ENCODE results near the gene PRRG2. TPM values are rescaled to one million over a fixed set of nuclear protein-coding genes. Genes with fewer than 3 reads are reported as not detected.

PRRG2 gene
- total and polyA plus RNA-seq, 7 donors: 0.24 to 16.0 (median 0.89) TPM

GRCh38 chr19:49567861-49568441 is 13.2 kb upstream of the PRRG2 start:
- Histone ChIP-seq H3K36me3 (ENCODE audit: insufficient read depth in 1 of 2, low read depth in 1 of 2) (no peaks in the 10 kb centered on the region), H3K4me3 (no peak overlapping the region), H3K27ac (peak overlapping the region; percentile 30), H3K27me3 (ENCODE audit: insufficient read depth in 3 of 3, low read length in 2 of 3) (no peaks in the 10 kb centered on the region), H3K9me3 (no peaks in the 10 kb centered on the region), H3K4me1 (peaks cover 54% of the 10 kb centered on the region)
- WGBS, 3 donors: 49 to 57% (median 50%) methylated on average over 9 of the region's 9 CpGs
- intact Hi-C loops (cut with DNase I): no loop called here
- no peak for TF ChIP-seq CTCF (IDR thresholded peaks at IDR 0.05)
- DNase-seq (no peak), ATAC-seq (no peak)

- peak; percentile 61 to 77 (median 71) for ATAC-seq
These were observed 10.8 kb upstream of the PRRG2 start for GRCh38 chr19:49570138-49570856.

GRCh38 chr19:49570997-49571676 is 10.0 kb upstream of the PRRG2 start:
- Histone ChIP-seq H3K27me3 (ENCODE audit: insufficient read depth in 3 of 3, low read length in 2 of 3) (no peaks in the 10 kb centered on the region), H3K4me3 (peak overlapping the region; percentile 27), H3K27ac (peak overlapping the region; percentile 86), H3K9me3 (no peaks in the 10 kb centered on the region), H3K4me1 (peaks cover 43% of the 10 kb centered on the region), H3K36me3 (ENCODE audit: insufficient read depth in 1 of 2, low read depth in 1 of 2) (peaks cover 2 to 25% of the 10 kb centered on the region in 2 donors)
- 22 to 30% (median 25%) methylated on average over 11 of the region's 11 CpGs for WGBS, 3 donors
- intact Hi-C loops (cut with DNase I): loop anchor here (1.0 to 10.0 kb wide), 4 partner anchors 24 to 106 kb away; partner anchors contain the start of gene PRMT1 (in 2 of the 2)
- ATAC-seq (peak; percentile 66 to 74 (median 69)), DNase-seq (no peak)
- TF ChIP-seq CTCF (IDR thresholded peaks at IDR 0.05): peak; percentile 29

More at GRCh38 chr19:49570138-49570856, 10.8 kb upstream of the PRRG2 start:
- peak; percentile 98 for TF ChIP-seq CTCF (IDR thresholded peaks at IDR 0.05)
- intact Hi-C loops (cut with DNase I): loop anchor here (1.0 to 10.0 kb wide), 4 partner anchors 23 to 107 kb away; partner anchors contain the start of gene PRMT1 (in 2 of the 2)
- H3K9me3 ChIP-seq: no peaks in the 10 kb centered on the region
- peak overlapping the region; percentile 27 for H3K4me3 ChIP-seq
- WGBS, 3 donors: 13 to 15% (median 14%) methylated on average over 14 of the region's 14 CpGs
- peaks cover 2 to 16% of the 10 kb centered on the region in 2 donors for H3K36me3 ChIP-seq (ENCODE audit: insufficient read depth in 1 of 2, low read depth in 1 of 2)
- peak overlapping the region; percentile 86 for H3K27ac ChIP-seq
- peaks cover 45% of the 10 kb centered on the region for H3K4me1 ChIP-seq
- DNase-seq: no peak
- H3K27me3 ChIP-seq (ENCODE audit: insufficient read depth in 3 of 3, low read length in 2 of 3): no peaks in the 10 kb centered on the region

GRCh38 chr19:49573009-49573408 is 8.1 kb upstream of the PRRG2 start:
- Histone ChIP-seq H3K27me3 (ENCODE audit: insufficient read depth in 3 of 3, low read length in 2 of 3) (no peaks in the 10 kb centered on the region), H3K9me3 (no peaks in the 10 kb centered on the region), H3K4me3 (peak overlapping the region; percentile 7), H3K4me1 (peaks cover 53% of the 10 kb centered on the region), H3K36me3 (ENCODE audit: insufficient read depth in 1 of 2, low read depth in 1 of 2) (peaks cover 2 to 28% of the 10 kb centered on the region in 2 donors), H3K27ac (peak overlapping the region; percentile 86)
- peak; percentile 20 to 73 for DNase-seq
- no peak for TF ChIP-seq CTCF (IDR thresholded peaks at IDR 0.05)
- peak; percentile 74 to 78 (median 76) for ATAC-seq
- WGBS, 3 donors: 31 to 36% (median 36%) methylated on average over 7 of the region's 7 CpGs
- intact Hi-C loops (cut with DNase I): loop anchor here (5.0 to 10.0 kb wide), 2 partner anchors 102 to 104 kb away; partner anchors contain the start of gene PRMT1 (in 2 of the 2)
